Measurements from ENCODE around the gene NTM. TPM values are rescaled to one million over a fixed set of nuclear protein-coding genes. Genes with fewer than 3 reads are reported as not detected.

The NTM gene
- total RNA-seq, 4 donors from 2014 or later, result 1.4 to 5.7 TPM; not detected in 2

DNA sequence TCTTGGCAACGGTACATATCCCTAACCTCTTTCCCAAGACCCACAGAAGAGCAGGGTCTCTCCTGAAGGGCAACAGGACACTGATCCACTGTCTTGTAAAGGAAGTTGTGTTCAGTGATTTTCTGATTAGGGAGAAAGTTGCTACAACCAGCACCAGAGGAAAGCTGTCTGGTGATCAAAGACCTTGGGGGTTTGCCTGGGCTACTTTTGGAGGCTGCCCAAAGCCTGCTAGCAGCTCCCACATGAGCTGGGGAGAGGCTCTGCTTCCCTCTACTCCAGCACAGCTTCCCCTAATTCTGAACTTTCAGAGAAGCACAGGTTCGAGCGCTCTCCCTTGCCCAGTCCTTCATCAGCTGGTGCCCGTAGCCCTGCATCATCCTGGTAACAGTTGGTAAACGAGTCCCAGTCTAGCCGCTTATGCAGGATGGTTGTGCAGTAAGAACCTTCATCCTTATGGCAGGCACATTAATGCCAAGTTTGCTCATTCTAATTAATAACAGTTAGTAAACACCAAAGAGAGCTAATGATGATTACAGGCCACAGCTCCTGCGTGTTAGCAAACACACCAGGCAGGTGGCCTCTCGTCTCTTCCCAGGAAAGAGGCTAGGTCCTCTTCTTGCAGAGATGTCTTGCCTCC lies 173.1 kb downstream of the NTM start:
- Histone ChIP-seq H3K9me3 (no peaks in the 10 kb centered on the region), H3K4me1 (no peaks in the 10 kb centered on the region), H3K36me3 (no peaks in the 10 kb centered on the region), H3K27ac (no peak overlapping the region), H3K4me3 (no peak overlapping the region), H3K27me3 (no peaks in the 10 kb centered on the region)
- no peak for TF ChIP-seq POLR2A (IDR thresholded peaks at IDR 0.05)
- TF ChIP-seq, protein P1, sequence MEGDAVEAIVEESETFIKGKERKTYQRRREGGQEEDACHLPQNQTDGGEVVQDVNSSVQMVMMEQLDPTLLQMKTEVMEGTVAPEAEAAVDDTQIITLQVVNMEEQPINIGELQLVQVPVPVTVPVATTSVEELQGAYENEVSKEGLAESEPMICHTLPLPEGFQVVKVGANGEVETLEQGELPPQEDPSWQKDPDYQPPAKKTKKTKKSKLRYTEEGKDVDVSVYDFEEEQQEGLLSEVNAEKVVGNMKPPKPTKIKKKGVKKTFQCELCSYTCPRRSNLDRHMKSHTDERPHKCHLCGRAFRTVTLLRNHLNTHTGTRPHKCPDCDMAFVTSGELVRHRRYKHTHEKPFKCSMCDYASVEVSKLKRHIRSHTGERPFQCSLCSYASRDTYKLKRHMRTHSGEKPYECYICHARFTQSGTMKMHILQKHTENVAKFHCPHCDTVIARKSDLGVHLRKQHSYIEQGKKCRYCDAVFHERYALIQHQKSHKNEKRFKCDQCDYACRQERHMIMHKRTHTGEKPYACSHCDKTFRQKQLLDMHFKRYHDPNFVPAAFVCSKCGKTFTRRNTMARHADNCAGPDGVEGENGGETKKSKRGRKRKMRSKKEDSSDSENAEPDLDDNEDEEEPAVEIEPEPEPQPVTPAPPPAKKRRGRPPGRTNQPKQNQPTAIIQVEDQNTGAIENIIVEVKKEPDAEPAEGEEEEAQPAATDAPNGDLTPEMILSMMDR (IDR thresholded peaks at IDR 0.05), result no peak
- no peak for DNase-seq
- intact Hi-C loops (cut with DNase I; ENCODE audit: low total_unique reads), result no loop called here

DNA sequence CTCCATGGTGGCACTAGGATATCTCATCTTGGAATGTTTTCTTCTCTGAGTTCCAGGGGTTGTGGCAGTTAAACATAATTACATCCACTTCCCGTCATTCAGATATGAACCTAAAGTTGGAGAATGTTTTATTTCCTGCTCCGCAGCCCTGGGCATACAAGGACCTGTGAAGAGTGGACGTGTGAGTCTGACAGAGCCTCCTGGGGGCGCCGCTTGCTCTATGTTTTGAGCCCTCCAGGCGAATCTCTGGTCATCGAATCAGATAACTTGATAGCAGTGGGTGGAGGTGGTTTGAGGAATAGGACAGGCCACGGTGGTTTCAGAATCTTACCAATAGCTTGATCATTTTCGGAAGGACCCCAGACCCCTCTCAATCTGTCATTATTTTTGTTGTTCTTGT lies 174.2 kb downstream of the NTM start:
- no peak overlapping the region for H3K4me3 ChIP-seq
- TF ChIP-seq, protein P1 (IDR thresholded peaks at IDR 0.05), result no peak
- no peak for TF ChIP-seq POLR2A (IDR thresholded peaks at IDR 0.05)
- H3K4me1 ChIP-seq, result no peaks in the 10 kb centered on the region
- H3K36me3 ChIP-seq, result no peaks in the 10 kb centered on the region
- H3K9me3 ChIP-seq, result no peaks in the 10 kb centered on the region
- H3K27ac ChIP-seq, result no peak overlapping the region
- intact Hi-C loops (cut with DNase I; ENCODE audit: low total_unique reads), result no loop called here
- no peak for DNase-seq
- no peaks in the 10 kb centered on the region for H3K27me3 ChIP-seq

DNA sequence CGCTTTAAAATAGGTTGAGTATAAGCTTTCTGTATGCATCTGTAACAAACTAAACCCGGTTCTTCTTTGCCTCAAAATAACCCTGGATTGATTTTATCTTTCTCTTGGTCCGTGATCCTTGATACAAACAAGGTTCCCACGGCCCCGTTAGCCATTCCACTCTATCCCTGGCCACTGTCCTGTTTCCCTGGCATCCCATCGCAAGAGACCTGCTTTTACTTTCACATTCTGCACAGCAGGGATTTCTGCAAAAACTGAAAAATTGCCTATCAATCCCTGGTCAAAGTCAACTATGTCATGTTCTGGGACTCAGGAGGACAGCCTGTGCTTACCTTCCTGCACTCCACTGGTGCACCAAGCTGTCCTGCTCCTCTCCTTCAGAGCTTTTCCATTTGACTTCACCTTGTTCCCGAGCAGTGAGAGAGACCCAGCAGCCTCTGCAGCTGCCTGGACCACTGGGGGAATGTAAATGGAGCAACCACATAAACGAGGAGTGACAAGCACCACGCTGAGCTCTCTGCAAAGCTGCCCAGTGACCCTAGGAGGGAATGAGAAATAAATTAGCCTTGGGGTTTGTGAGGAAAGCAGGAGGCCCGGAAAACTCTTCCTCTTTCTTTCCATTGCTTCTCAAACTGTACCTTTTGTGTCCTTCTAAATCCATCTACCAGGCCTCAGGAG lies 175.9 kb downstream of the NTM start:
- DNase-seq, result no peak
- H3K9me3 ChIP-seq, result no peaks in the 10 kb centered on the region
- no peak overlapping the region for H3K27ac ChIP-seq
- no peaks in the 10 kb centered on the region for H3K27me3 ChIP-seq
- H3K4me3 ChIP-seq, result no peak overlapping the region
- no peaks in the 10 kb centered on the region for H3K4me1 ChIP-seq
- H3K36me3 ChIP-seq, result no peaks in the 10 kb centered on the region
- TF ChIP-seq POLR2A (IDR thresholded peaks at IDR 0.05), result no peak
- TF ChIP-seq, protein P1 (IDR thresholded peaks at IDR 0.05), result no peak
- intact Hi-C loops (cut with DNase I; ENCODE audit: low total_unique reads), result no loop called here

DNA sequence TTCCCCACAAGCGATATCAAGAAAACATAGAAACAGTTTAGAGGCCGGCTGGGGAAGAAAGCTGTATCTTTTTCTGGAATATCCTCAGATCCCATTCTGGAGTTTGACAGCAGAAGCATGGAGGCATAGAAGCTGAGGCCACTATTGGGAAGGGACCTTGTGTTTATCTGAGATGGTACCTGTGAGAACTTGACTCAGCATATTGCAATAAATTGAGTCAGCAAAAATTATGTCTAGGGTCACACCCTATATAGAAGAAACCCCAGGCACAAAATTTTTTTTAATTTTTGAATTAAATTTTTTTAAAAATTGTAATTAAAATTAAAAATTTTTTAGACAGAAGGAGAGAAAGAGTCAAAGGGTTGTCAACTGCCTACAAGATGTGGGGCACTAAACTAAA lies 178.7 kb downstream of the NTM start:
- H3K4me3 ChIP-seq, result no peak overlapping the region
- H3K9me3 ChIP-seq, result no peaks in the 10 kb centered on the region
- H3K27me3 ChIP-seq, result no peaks in the 10 kb centered on the region
- no peak for DNase-seq
- H3K4me1 ChIP-seq, result no peaks in the 10 kb centered on the region
- TF ChIP-seq, protein P1 (IDR thresholded peaks at IDR 0.05), result no peak
- no peak for TF ChIP-seq POLR2A (IDR thresholded peaks at IDR 0.05)
- intact Hi-C loops (cut with DNase I; ENCODE audit: low total_unique reads), result no loop called here
- no peaks in the 10 kb centered on the region for H3K36me3 ChIP-seq
- H3K27ac ChIP-seq, result no peak overlapping the region

DNA sequence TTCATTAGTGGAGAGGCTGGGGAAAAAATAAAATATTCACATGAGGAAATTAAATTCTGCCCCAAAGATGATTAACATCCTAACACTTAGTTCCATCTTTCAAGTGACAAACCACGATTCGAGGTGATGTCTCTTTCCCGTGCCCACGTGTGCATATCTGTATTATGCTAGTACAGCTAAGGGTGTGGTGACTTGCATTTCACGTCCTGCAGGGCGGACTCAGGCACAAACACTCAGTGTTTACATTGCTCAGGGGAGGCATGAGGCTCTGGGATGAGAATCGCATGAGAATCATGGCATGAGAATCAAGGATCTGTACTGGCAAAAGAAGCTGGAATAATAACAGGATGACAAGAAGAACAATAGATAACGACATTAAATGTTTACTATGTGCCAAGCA lies 179.4 kb downstream of the NTM start:
- Histone ChIP-seq H3K4me1 (no peaks in the 10 kb centered on the region), H3K4me3 (no peak overlapping the region), H3K9me3 (no peaks in the 10 kb centered on the region), H3K27ac (no peak overlapping the region), H3K36me3 (no peaks in the 10 kb centered on the region), H3K27me3 (no peaks in the 10 kb centered on the region)
- intact Hi-C loops (cut with DNase I; ENCODE audit: low total_unique reads), result no loop called here
- no peak for DNase-seq
- TF ChIP-seq, protein P1 (IDR thresholded peaks at IDR 0.05), result no peak

Measured in uterus (tissue), 4 donors.